Measurements from ENCODE around the gene LRP6. TPM values are rescaled to one million over a fixed set of nuclear protein-coding genes. Genes with fewer than 3 reads are reported as not detected.

LRP6 gene
- total RNA-seq, 1 experiment from 2014 or later, result 28.1 TPM

- intact Hi-C loops (cut with micrococcal nuclease), result no loop called here
- POLR2A ChIA-PET, result no interaction called here
- Histone ChIP-seq H3K9ac (ENCODE audit: low read length) (no peak overlapping the region), H4K20me1 (ENCODE audit: insufficient read depth) (no peaks in the 10 kb centered on the region), H3K27ac (ENCODE audit: low read depth, low read length) (no peak overlapping the region), H3K9me3 (ENCODE audit: control insufficient read depth in 1 of 2, insufficient read depth in 1 of 2, low read depth in 1 of 2, low read length in 2 of 2) (no peaks in the 10 kb centered on the region), H3K9me2 (ENCODE audit: insufficient read depth) (no peaks in the 10 kb centered on the region), H3K4me1 (ENCODE audit: control insufficient read depth in 1 of 2, insufficient read depth in 2 of 2, low read length in 2 of 2) (peaks cover 5 to 10% of the 10 kb centered on the region in 2 experiments; a peak in 3 of 4 replicates), H3K27me3 (ENCODE audit: insufficient read depth, low read length) (no peaks in the 10 kb centered on the region), H3K36me3 (ENCODE audit: control insufficient read depth in 1 of 2, insufficient read depth in 2 of 2, low read length in 2 of 2) (no peaks in the 10 kb centered on the region), H3K4me3 (replicated peaks in 1 of 2; ENCODE audit: low read depth in 1 of 2, low read length in 2 of 2) (no peak overlapping the region), H2AFZ (ENCODE audit: low read depth, low read length, poor library complexity, severe bottlenecking) (no peak overlapping the region), H3K4me2 (ENCODE audit: low read length) (no peak overlapping the region), H3K79me2 (ENCODE audit: insufficient read depth, low read length) (no peaks in the 10 kb centered on the region)
- RAD21 ChIA-PET (ENCODE audit: low non-redundant PET in 1 of 2, low total read pairs in 2 of 2, uncharacterized antibody in 2 of 2, unreplicated experiment in 2 of 2), result no interaction called here
- ATAC-seq (no peak), DNase-seq (ENCODE audit: low read depth, low spot score) (no peak)
- no TSS peak for BruUV-seq (replicated peaks)
- CTCF ChIA-PET, result no interaction called here
- TF ChIP-seq JUND (IDR thresholded peaks at IDR 0.05) (no peak), CBX3 (IDR thresholded peaks at IDR 0.05; ENCODE audit: low read depth) (no peak), EGR1 (IDR thresholded peaks at IDR 0.05; ENCODE audit: low read depth) (no peak), SRF (IDR thresholded peaks at IDR 0.05; ENCODE audit: low read depth) (no peak), POLR2AphosphoS5 (IDR thresholded peaks at IDR 0.05; ENCODE audit: low read depth, low read length) (no peak), SIN3A (IDR thresholded peaks at IDR 0.05; ENCODE audit: low read depth) (no peak), ZFX (IDR thresholded peaks at IDR 0.05) (no peak), YY1 (IDR thresholded peaks at IDR 0.05; ENCODE audit: extremely low read depth, insufficient replicate concordance, low read depth, low read length) (no peak), EZH2 (IDR thresholded peaks at IDR 0.05) (no peak), FOSL1 (IDR thresholded peaks at IDR 0.05; ENCODE audit: low read depth) (no peak), TCF7L2 (IDR thresholded peaks at IDR 0.05; ENCODE audit: borderline replicate concordance, extremely low read depth, insufficient read depth, insufficient read length) (no peak), RAD21 (IDR thresholded peaks at IDR 0.05; ENCODE audit: low read depth) (no peak), ZBTB33 (IDR thresholded peaks at IDR 0.05; ENCODE audit: extremely low read depth, insufficient replicate concordance, low read length) (no peak), REST (IDR thresholded peaks at IDR 0.05; ENCODE audit: low read depth) (no peak), EZH2phosphoT487 (IDR thresholded peaks at IDR 0.05; ENCODE audit: borderline replicate concordance) (no peak), ELF1 (IDR thresholded peaks at IDR 0.05; ENCODE audit: borderline replicate concordance, low read depth) (no peak), CEBPB (IDR thresholded peaks at IDR 0.05; ENCODE audit: low read depth) (no peak), SP1 (IDR thresholded peaks at IDR 0.05; ENCODE audit: low read depth) (no peak), ATF3 (IDR thresholded peaks at IDR 0.05) (no peak)
These were observed 196.9 kb downstream of the LRP6 start for GRCh38 chr12:12069821-12070548.

Data from HCT116 (cell line).